Superior temporal gyrus (tissue), 1 donor: ENCODE data around the gene B3GLCT.

Experiments used
- DNase-seq: peaks from one replicate; pipeline ENCODE4 v3.0.0-alpha.2; 2016; ENCODE audit errors: extremely low spot score

The B3GLCT gene

GRCh38 chr13:31223640-31224039 lies 23.9 kb downstream of the B3GLCT start:
- no peak for DNase-seq

DNA sequence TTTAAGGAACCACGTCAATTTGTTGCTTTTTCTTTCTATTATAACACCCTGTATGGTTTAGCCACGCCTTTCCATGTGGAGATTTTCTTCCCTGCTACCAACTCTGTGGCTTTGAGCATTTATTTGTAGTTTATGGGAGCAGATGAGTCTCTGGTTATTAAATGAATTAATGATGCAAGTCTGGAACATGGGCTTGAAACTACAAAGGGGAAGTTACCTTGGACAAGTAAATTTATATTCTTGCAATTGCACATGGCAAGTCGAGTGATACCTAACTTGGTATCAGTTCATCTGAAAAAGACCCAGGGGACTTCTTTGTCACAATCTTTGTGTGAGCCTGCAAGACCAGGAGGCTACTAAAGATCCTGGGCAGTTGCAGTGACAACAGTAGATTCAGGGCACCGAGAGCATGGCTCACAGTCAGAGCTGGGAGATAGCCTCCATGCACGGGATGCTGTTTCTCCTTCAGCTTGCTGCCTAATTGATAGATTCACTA lies 24.4 kb downstream of the B3GLCT start:
- DNase-seq = no peak

DNA sequence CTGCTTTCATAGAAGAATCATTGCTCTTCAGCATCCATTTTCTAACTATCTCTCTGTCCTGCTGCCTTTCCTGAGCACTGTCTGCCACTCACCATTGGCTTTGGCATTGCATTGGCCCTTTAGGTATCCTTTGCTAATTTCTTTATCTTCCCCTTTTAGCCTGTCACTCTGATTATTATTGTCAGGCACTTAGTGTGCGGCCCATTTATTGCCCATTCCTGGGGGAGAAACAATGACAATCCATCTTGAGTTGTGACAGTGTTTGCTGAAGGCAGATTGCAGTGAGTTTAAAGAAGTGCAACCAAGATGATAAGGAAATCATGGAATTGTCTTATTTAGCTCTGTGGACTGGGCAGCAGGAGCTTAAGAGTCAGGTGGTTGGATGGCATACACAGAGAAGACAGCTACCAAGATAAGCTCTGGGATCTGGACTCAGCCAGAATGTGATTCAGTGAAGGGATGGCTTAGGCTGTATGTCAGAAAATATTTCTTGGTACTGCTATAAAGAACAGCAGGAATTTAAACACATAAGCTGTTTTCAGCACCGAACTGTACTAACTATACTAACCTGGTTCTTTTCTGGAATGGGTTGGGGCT lies 25.3 kb downstream of the B3GLCT start:
- DNase-seq = no peak

DNA sequence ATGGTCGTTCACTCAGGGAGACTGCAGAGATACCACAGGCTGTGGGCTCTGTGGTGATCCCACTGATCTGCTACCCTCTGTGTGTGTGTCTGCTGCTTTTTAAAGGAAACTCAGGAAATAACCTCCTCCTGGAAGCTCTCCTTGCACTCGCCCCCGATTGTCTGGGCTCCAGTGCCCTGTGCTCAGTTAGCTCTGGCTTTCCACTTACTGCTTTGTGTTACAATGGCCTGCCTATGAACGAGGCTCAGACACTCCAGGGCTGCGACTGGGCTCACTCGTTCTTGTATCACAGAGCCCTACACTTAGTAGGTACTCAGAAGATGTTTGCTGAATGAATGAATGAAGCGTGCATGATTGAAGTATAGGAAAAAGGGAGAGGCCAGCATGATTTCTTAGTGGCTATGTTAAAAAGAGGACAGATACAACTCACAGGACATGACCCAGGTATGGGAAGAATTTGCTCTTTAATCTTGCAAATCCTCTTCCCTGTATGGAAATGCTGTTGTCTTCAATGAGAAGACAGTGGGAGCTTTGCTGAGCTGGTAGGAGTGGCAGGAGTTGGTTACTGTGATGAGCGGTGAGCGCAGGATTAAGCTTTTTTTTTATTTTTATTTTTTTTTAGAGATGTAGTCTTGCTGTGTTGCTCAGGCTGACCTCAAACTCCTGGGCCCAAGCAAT lies 26.4 kb downstream of the B3GLCT start:
- DNase-seq = no peak

DNA sequence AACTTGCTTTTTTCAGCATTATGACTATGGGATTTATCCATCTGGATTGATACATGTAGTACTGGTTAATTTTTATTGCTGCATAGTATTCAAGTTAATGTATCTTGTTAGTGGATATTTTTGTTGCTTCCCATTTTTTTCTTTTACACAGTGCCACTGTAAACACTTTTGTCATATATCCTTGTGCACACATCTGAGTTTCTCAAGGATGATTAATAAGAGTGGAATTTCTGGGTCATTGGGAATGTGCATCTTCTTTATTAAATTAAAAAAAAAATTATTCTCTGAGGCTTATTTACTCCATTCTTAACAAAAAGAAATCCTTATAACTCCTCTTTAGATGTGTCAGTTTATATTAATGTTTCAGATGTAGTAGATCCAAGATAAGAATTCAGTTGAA lies 27.3 kb downstream of the B3GLCT start:
- no peak for DNase-seq

DNA sequence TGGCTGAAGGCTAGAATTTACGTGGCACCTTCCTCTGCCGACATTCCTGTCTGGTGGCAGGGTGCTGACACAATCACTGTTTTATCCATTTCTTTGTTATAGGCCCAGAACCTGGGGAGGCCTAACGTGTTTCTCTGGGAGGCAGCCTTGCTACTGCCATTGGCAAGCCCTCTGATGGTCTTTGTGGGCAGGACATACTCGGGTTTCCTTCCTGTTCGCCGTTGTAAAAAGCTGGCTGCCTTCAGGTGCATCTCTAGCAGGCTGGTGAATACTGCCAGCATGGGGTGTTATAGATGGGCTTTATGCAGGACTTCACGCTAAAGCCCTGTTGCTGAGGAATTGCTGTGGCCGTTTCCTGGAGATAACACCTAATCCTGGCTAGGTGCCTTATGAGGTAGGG lies 28.1 kb downstream of the B3GLCT start:
- no peak for DNase-seq

DNA sequence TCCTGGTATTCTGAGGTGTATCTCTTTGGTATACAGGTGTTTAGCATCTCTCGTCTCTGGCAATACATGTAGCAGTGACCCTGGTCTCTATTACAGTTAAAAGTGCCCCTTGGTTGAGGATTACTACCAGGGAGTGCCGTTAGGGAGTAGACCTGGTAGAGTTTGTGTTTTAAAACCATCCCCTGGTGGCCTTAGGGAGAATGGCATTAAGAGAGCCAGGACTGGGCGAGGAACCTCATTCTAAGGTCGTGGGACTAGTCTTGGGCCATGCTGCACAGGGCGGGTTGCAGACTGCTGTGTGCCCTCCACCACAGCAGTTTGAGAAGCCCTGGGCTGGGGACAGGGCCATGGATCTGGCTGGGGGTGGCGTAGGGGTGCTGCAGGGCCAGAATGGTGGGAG lies 35.0 kb downstream of the B3GLCT start:
- no peak for DNase-seq

GRCh38 chr13:31236211-31236786 lies 36.5 kb downstream of the B3GLCT start:
- peak; percentile 76 for DNase-seq

- no peak for DNase-seq
Measured at GRCh38 chr13:31240921-31241320, 41.1 kb downstream of the B3GLCT start.

GRCh38 chr13:31242367-31242766 lies 42.6 kb downstream of the B3GLCT start:
- no peak for DNase-seq

GRCh38 chr13:31242916-31243315 lies 43.1 kb downstream of the B3GLCT start:
- no peak for DNase-seq

GRCh38 chr13:31245598-31246373 lies 46.0 kb downstream of the B3GLCT start:
- no peak for DNase-seq

- DNase-seq = no peak
Measured at GRCh38 chr13:31246918-31247317, 47.1 kb downstream of the B3GLCT start.

DNA sequence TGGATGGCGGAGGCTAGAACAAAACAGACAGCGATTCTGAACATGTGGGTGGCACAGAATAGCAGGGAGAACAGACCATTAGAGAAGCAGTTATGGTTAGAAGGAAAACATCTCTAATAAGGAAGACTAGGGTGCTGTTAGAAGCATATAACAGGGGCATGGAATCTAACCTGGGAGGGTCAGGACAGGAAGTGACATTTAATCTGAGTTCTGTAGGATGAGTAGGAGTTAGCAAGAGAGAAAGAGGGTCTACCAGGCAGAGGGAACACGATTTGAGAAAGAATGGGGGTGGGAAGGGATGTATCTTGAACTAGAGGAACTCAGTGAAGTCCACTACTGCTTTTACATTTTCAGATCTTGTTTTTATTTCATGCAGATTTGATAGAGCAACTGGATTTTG lies 48.6 kb downstream of the B3GLCT start:
- no peak for DNase-seq

- no peak for DNase-seq
Measured at GRCh38 chr13:31248965-31249539, 49.3 kb downstream of the B3GLCT start.

- no peak for DNase-seq
Measured at GRCh38 chr13:31250435-31250834, 50.7 kb downstream of the B3GLCT start.

- DNase-seq = no peak
Measured at GRCh38 chr13:31261241-31261640, 61.5 kb downstream of the B3GLCT start.

DNA sequence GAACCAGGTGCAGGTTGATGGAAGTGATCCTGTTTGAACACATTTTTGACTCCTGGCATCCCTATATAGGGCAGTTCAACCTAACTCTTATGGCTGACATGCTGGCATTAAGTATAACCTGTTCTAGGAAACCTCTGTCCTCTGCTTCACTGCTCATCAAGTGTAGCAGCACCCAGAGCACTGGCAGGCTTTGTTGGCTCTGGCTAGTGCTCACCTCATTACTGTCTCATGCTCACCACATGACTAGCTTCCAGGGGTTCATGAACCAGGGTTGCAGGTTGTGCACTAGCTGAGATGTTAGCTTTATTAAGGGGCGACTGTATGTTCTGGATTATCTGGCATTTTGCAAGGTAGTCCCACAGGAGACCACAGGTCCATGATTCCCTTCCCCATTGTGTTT lies 63.6 kb downstream of the B3GLCT start:
- no peak for DNase-seq

- no peak for DNase-seq
Measured at GRCh38 chr13:31264151-31264550, 64.4 kb downstream of the B3GLCT start.

DNA sequence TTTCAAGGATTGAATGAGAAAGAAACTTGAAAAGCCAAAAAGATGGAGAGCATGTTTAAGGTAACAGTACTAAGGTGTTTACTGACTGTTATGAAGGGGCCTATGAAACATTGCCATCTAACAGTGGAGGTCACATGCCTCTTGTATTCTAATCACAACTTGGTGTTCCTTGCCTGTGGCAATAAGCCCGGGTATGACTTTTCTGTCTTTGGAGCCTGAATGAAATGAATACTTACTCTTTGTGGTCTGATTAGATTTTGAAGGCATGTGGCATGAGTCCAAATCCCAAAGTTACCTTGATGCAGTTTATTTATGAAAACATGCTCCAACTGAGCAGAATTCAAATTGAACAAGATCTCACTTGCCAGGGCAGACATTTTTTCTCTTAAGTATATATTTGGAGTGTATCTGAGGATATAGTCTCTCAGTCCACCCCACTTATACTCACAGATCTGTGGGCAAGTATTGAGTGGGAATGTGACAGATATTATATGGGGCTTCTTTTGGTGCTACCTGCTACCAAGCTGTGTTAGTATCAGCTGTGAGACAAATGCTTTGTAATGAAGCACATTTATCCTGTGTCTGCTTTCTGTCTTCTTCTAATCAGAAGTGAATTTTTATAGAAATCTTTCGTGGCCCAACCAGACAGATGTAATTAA lies 67.5 kb downstream of the B3GLCT start:
- DNase-seq = no peak

GRCh38 chr13:31274390-31274789 lies 74.6 kb downstream of the B3GLCT start:
- DNase-seq = no peak

GRCh38 chr13:31276421-31276820 lies 76.6 kb downstream of the B3GLCT start:
- DNase-seq = no peak
